A673 (cell line): ENCODE measurements around the gene LNPEP. TPM values are rescaled to one million over a fixed set of nuclear protein-coding genes. Genes with fewer than 3 reads are reported as not detected.

ENCODE experiments used
- BruUV-seq: library from RNA; stranded (reverse); fragments of 400-500 nt; replicated peaks from 2 replicates; lab custom pipeline; 2021; lab: Mats Ljungman, UMichigan
- CTCF ChIA-PET: fragments of 300-600 bp; sonication (Branson Sonifier 250); formaldehyde crosslinking; loops from one replicate; lab custom pipeline; 2022; ENCODE audit warnings: antibody characterized with exemption; lab: Charles Lee
- POLR2A ChIA-PET: fragments of 300-600 bp; sonication (Branson Sonifier 250); formaldehyde crosslinking; loops from one replicate; lab custom pipeline; 2022; ENCODE audit warnings: antibody characterized with exemption; ENCODE audit not compliant: low non-redundant PET; lab: Charles Lee
- DNase-seq: peaks from one replicate; pipeline ENCODE4 v3.0.0-alpha.2; 2015; ENCODE audit warnings: low spot score
- H3K27ac ChIP-seq: fragments of 200-600 bp; sonication (generic); 2 replicates; pipeline ENCODE4 v1.5.1; 2016; ENCODE audit warnings: mixed run types, low read depth, mild to moderate bottlenecking, mixed read lengths, antibody characterized with exemption, low read length; ENCODE audit not compliant: poor library complexity, severe bottlenecking
- H3K27me3 ChIP-seq: fragments of 200-600 bp; sonication (generic); replicated peaks from 2 replicates; pipeline ENCODE4 v1.6.1; 2017; ENCODE audit warnings: mixed run types, low read depth, mild to moderate bottlenecking, mixed read lengths, antibody characterized with exemption, low read length; ENCODE audit not compliant: insufficient read depth, poor library complexity
- H3K36me3 ChIP-seq: fragments of 200-600 bp; sonication (generic); 2 replicates; pipeline ENCODE4 v1.6.1; 2016; ENCODE audit warnings: mixed run types, mild to moderate bottlenecking, mixed read lengths, antibody characterized with exemption, low read length; ENCODE audit not compliant: insufficient read depth, poor library complexity, severe bottlenecking
- H3K4me1 ChIP-seq: fragments of 200-600 bp; sonication (generic); 2 replicates; pipeline ENCODE4 v1.6.1; 2017; ENCODE audit warnings: mixed run types, mild to moderate bottlenecking, mixed read lengths, antibody characterized with exemption, low read length; ENCODE audit not compliant: insufficient read depth, poor library complexity, severe bottlenecking
- H3K4me3 ChIP-seq: fragments of 200-600 bp; sonication (generic); 2 replicates; pipeline ENCODE4 v1.5.1; 2016; ENCODE audit warnings: low read depth, mixed run types, mild to moderate bottlenecking, mixed read lengths, low read length; ENCODE audit not compliant: poor library complexity, severe bottlenecking
- H3K9me3 ChIP-seq: fragments of 200-600 bp; sonication (generic); 2 replicates; pipeline ENCODE4 v1.6.1; 2016; ENCODE audit warnings: mixed run types, low read depth, mild to moderate bottlenecking, mixed read lengths, antibody characterized with exemption, low read length; ENCODE audit not compliant: poor library complexity, severe bottlenecking
- CTCF ChIP-seq: fragments of 300-800, 200-600 bp; sonication (generic); conservative IDR thresholded peaks from 2 replicates; pipeline ENCODE4 v1.5.1; 2017; ENCODE audit warnings: low read depth, mild to moderate bottlenecking, antibody characterized with exemption, low read length, moderate library complexity, mixed read lengths
- EZH2 ChIP-seq: fragments of 200-600 bp; sonication (generic); IDR thresholded peaks from 2 replicates; pipeline ENCODE4 v1.6.1; 2017; ENCODE audit warnings: borderline replicate concordance, low read depth, mild to moderate bottlenecking, mixed read lengths, antibody characterized with exemption, low read length; ENCODE audit not compliant: poor library complexity, severe bottlenecking
- intact Hi-C: fragments of 100-400 bp; cut with micrococcal nuclease; formaldehyde crosslinking; loops from one replicate; pipeline ENCODE4 v1.10.0; 2022; ENCODE audit not compliant: unreplicated experiment
- total RNA-seq: library from RNA; stranded (reverse); gene quantifications from 2 replicates; pipeline ENCODE4 v1.2.3, GENCODE V29; 2021

LNPEP gene
- total RNA-seq, 1 experiment from 2014 or later: 10.3 TPM

GRCh38 chr5:97085459-97086181 is 149.7 kb downstream of the LNPEP start:
- BruUV-seq: no TSS peak
- H3K27ac ChIP-seq: no peak overlapping the region
- CTCF ChIA-PET: no interaction called here

More at GRCh38 chr5:97085459-97086181, 149.7 kb downstream of the LNPEP start:
- Histone ChIP-seq H3K9me3 (no peaks in the 10 kb centered on the region), H3K36me3 (no peaks in the 10 kb centered on the region), H3K27me3 (no peaks in the 10 kb centered on the region), H3K4me3 (no peak overlapping the region), H3K4me1 (no peaks in the 10 kb centered on the region)
- TF ChIP-seq EZH2: no peak
- TF ChIP-seq CTCF: no peak
- POLR2A ChIA-PET: no interaction called here
- DNase-seq: no peak
- intact Hi-C loops: no loop called here

Other genes with a start within 250 kb of the LNPEP start
- gene ERAP1, start 128.1 kb upstream of the LNPEP start, total RNA-seq: 41.7 and 42.0 TPM in 2 replicates
- gene ERAP2, start 59.6 kb upstream of the LNPEP start, total RNA-seq: 2.0 and 2.6 TPM in 2 replicates
- not detected in 2 replicates for gene LIX1, start 206.5 kb downstream of the LNPEP start, total RNA-seq
- 42.9 and 44.1 TPM in 2 replicates for gene RIOK2, start 247.2 kb downstream of the LNPEP start, total RNA-seq